ENCODE measurements around the gene COL23A1. TPM values are rescaled to one million over a fixed set of nuclear protein-coding genes. Genes with fewer than 3 reads are reported as not detected.

The COL23A1 gene
- total RNA-seq, 1 donor from 2014 or later, result not detected

GRCh38 chr5:178545941-178546674 is 44.1 kb downstream of the COL23A1 start:
- Mint-ChIP-seq H3K27me3 (ENCODE audit: low read depth) (no peaks in the 10 kb centered on the region), H3K27ac (no peak overlapping the region), H3K4me1 (ENCODE audit: low read depth) (no peaks in the 10 kb centered on the region), H3K9me3 (peaks cover 5% of the 10 kb centered on the region), H3K4me3 (ENCODE audit: low read depth) (no peak overlapping the region), H3K36me3 (ENCODE audit: low read depth) (no peaks in the 10 kb centered on the region)
- DNase-seq (ENCODE audit: low spot score), result no peak
- intact Hi-C loops (cut with micrococcal nuclease), result no loop called here

- H3K36me3 Mint-ChIP-seq (ENCODE audit: low read depth), result no peaks in the 10 kb centered on the region
- H3K4me1 Mint-ChIP-seq (ENCODE audit: low read depth), result no peaks in the 10 kb centered on the region
- no peak for DNase-seq (ENCODE audit: low spot score)
- H3K4me3 Mint-ChIP-seq (ENCODE audit: low read depth), result no peak overlapping the region
- intact Hi-C loops (cut with micrococcal nuclease), result no loop called here
- peaks cover 5% of the 10 kb centered on the region for H3K9me3 Mint-ChIP-seq
- H3K27ac Mint-ChIP-seq, result no peak overlapping the region
- H3K27me3 Mint-ChIP-seq (ENCODE audit: low read depth), result no peaks in the 10 kb centered on the region
Measured at GRCh38 chr5:178545176-178545575, 45.0 kb downstream of the COL23A1 start.

GRCh38 chr5:178544166-178544834 is 45.9 kb downstream of the COL23A1 start:
- no peaks in the 10 kb centered on the region for H3K36me3 Mint-ChIP-seq (ENCODE audit: low read depth)
- H3K9me3 Mint-ChIP-seq, result peaks cover 5% of the 10 kb centered on the region
- DNase-seq (ENCODE audit: low spot score), result no peak
- no peaks in the 10 kb centered on the region for H3K4me1 Mint-ChIP-seq (ENCODE audit: low read depth)
- H3K27me3 Mint-ChIP-seq (ENCODE audit: low read depth), result no peaks in the 10 kb centered on the region
- no peak overlapping the region for H3K27ac Mint-ChIP-seq
- intact Hi-C loops (cut with micrococcal nuclease), result no loop called here
- H3K4me3 Mint-ChIP-seq (ENCODE audit: low read depth), result no peak overlapping the region

GRCh38 chr5:178542455-178542854 is 47.7 kb downstream of the COL23A1 start:
- no peak for DNase-seq (ENCODE audit: low spot score)
- Mint-ChIP-seq H3K36me3 (ENCODE audit: low read depth) (no peaks in the 10 kb centered on the region), H3K4me3 (ENCODE audit: low read depth) (no peak overlapping the region), H3K9me3 (no peaks in the 10 kb centered on the region), H3K27me3 (ENCODE audit: low read depth) (no peaks in the 10 kb centered on the region), H3K4me1 (ENCODE audit: low read depth) (no peaks in the 10 kb centered on the region), H3K27ac (no peak overlapping the region)
- intact Hi-C loops (cut with micrococcal nuclease), result no loop called here

GRCh38 chr5:178540526-178540925 is 49.7 kb downstream of the COL23A1 start:
- Mint-ChIP-seq H3K36me3 (ENCODE audit: low read depth) (no peaks in the 10 kb centered on the region), H3K4me3 (ENCODE audit: low read depth) (no peak overlapping the region), H3K4me1 (ENCODE audit: low read depth) (no peaks in the 10 kb centered on the region), H3K27me3 (ENCODE audit: low read depth) (no peaks in the 10 kb centered on the region), H3K27ac (no peak overlapping the region), H3K9me3 (no peaks in the 10 kb centered on the region)
- intact Hi-C loops (cut with micrococcal nuclease), result no loop called here
- DNase-seq (ENCODE audit: low spot score), result no peak

GRCh38 chr5:178538741-178539229 is 51.4 kb downstream of the COL23A1 start:
- Mint-ChIP-seq H3K4me3 (ENCODE audit: low read depth) (no peak overlapping the region), H3K36me3 (ENCODE audit: low read depth) (no peaks in the 10 kb centered on the region), H3K27ac (no peak overlapping the region), H3K9me3 (no peaks in the 10 kb centered on the region), H3K27me3 (ENCODE audit: low read depth) (no peaks in the 10 kb centered on the region), H3K4me1 (ENCODE audit: low read depth) (no peaks in the 10 kb centered on the region)
- intact Hi-C loops (cut with micrococcal nuclease), result no loop called here
- no peak for DNase-seq (ENCODE audit: low spot score)

- H3K9me3 Mint-ChIP-seq, result no peaks in the 10 kb centered on the region
- H3K27me3 Mint-ChIP-seq (ENCODE audit: low read depth), result no peaks in the 10 kb centered on the region
- no peak for DNase-seq (ENCODE audit: low spot score)
- no peaks in the 10 kb centered on the region for H3K4me1 Mint-ChIP-seq (ENCODE audit: low read depth)
- H3K4me3 Mint-ChIP-seq (ENCODE audit: low read depth), result no peak overlapping the region
- no peak overlapping the region for H3K27ac Mint-ChIP-seq
- intact Hi-C loops (cut with micrococcal nuclease), result no loop called here
- H3K36me3 Mint-ChIP-seq (ENCODE audit: low read depth), result no peaks in the 10 kb centered on the region
Measured at GRCh38 chr5:178537467-178538371, 52.5 kb downstream of the COL23A1 start.

- Mint-ChIP-seq H3K4me1 (ENCODE audit: low read depth) (no peaks in the 10 kb centered on the region), H3K27ac (no peak overlapping the region), H3K27me3 (ENCODE audit: low read depth) (no peaks in the 10 kb centered on the region), H3K4me3 (ENCODE audit: low read depth) (no peak overlapping the region), H3K36me3 (ENCODE audit: low read depth) (no peaks in the 10 kb centered on the region), H3K9me3 (no peaks in the 10 kb centered on the region)
- DNase-seq (ENCODE audit: low spot score), result no peak
- intact Hi-C loops (cut with micrococcal nuclease), result no loop called here
Measured at GRCh38 chr5:178536541-178537466, 53.4 kb downstream of the COL23A1 start.

- Mint-ChIP-seq H3K9me3 (no peaks in the 10 kb centered on the region), H3K27me3 (ENCODE audit: low read depth) (no peaks in the 10 kb centered on the region), H3K36me3 (ENCODE audit: low read depth) (no peaks in the 10 kb centered on the region), H3K4me1 (ENCODE audit: low read depth) (no peaks in the 10 kb centered on the region), H3K4me3 (ENCODE audit: low read depth) (no peak overlapping the region), H3K27ac (no peak overlapping the region)
- intact Hi-C loops (cut with micrococcal nuclease), result no loop called here
- DNase-seq (ENCODE audit: low spot score), result no peak
Measured at GRCh38 chr5:178535299-178536175, 54.7 kb downstream of the COL23A1 start.

- Mint-ChIP-seq H3K27ac (no peak overlapping the region), H3K36me3 (ENCODE audit: low read depth) (no peaks in the 10 kb centered on the region), H3K4me1 (ENCODE audit: low read depth) (no peaks in the 10 kb centered on the region), H3K9me3 (no peaks in the 10 kb centered on the region), H3K4me3 (ENCODE audit: low read depth) (no peak overlapping the region), H3K27me3 (ENCODE audit: low read depth) (no peaks in the 10 kb centered on the region)
- no peak for DNase-seq (ENCODE audit: low spot score)
- intact Hi-C loops (cut with micrococcal nuclease), result no loop called here
Measured at GRCh38 chr5:178533136-178533535, 57.1 kb downstream of the COL23A1 start.

GRCh38 chr5:178532666-178533065 is 57.5 kb downstream of the COL23A1 start:
- DNase-seq (ENCODE audit: low spot score), result no peak
- H3K27ac Mint-ChIP-seq, result no peak overlapping the region

More at GRCh38 chr5:178532666-178533065, 57.5 kb downstream of the COL23A1 start:
- Mint-ChIP-seq H3K4me3 (ENCODE audit: low read depth) (no peak overlapping the region), H3K4me1 (ENCODE audit: low read depth) (no peaks in the 10 kb centered on the region), H3K9me3 (no peaks in the 10 kb centered on the region), H3K27me3 (ENCODE audit: low read depth) (no peaks in the 10 kb centered on the region), H3K36me3 (ENCODE audit: low read depth) (no peaks in the 10 kb centered on the region)
- intact Hi-C loops (cut with micrococcal nuclease), result no loop called here
